Measurements from ENCODE around the gene C1D.
"Not testable (repeated sequence)": the region's sequence is repeated elsewhere in the genome, so short reads cannot be mapped to it uniquely, and the experiment has no call there.

Gene C1D

DNA sequence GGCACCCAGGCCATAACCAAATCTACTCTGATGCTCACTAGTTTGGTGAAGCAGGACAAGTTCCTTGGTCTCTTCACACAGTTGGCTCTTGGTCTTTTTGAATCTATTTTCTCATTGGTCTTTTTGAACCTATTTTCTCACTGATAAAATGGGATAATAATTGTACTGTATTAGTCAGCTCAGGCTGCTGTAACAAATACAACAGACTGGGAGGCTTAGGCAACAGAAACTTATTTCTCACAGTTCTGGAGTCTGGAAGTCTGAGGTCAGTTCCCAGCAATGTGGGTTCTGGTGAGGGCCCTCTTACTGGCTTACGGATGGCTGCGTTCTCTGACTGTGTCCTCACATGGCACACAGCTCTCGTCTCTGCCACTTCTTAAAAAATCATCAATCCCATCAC, 63.5 kb downstream of the C1D start:
- no peak for DNase-seq (ENCODE audit: low spot score)

DNA sequence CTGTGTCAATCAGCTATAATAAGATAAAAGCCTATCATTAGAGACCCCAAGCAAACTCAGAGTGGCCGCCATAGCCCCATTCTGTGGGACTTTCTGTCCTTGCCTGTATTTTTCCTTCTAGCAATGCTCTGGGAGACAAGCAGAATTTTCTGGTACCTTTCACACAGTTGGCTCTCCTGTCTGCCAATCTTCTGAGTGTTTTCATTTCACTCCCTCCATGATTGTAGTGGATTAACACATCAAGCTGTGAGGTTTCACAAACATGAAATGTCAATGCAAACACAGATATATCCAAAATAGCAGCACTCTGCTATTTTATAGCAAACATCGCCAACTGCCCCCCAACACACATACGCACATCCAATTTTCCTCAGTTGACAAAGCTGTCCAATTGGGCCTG, 64.9 kb downstream of the C1D start:
- no peak for DNase-seq (ENCODE audit: low spot score)

DNA sequence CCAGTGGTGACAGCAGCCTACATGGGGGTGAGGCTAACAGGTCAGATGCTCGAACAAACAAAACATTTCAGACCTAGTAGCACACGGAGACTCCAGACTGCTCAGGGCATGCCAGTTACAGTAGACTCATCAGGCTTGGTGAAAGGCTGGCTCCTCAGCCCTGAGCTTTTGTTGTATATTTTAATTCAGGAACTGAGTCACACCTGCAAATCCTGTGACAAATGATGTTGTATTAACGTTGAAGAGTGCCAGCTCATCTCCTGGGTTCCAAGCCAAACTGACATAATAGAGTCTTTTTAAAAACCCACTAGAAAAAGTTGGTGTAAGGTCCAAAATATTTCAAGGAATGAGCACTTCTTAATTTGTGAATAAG, 65.3 kb downstream of the C1D start:
- no peak for DNase-seq (ENCODE audit: low spot score)

GRCh38 chr2:67996772-67997527, 65.9 kb downstream of the C1D start:
- DNase-seq (ENCODE audit: low spot score): no peak

DNA sequence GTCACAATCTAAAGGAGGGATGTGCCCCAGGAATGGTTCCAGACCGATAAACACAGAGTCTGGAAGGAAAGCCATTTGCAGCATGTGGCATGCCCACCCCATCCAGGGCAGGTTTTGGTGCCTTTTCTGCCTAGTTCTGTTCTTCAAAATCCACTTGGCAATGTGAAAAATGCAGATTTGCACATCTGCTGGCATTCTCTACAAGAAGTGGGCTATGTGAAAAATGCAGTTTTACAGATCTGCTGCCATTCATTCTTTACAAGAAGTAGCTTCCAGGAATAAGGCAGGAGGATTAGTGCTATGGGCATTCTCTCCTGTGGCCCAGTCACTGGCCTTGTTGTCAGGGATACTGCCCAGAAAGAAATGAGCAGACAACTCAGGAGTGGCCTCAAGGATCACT, 68.1 kb downstream of the C1D start:
- DNase-seq (ENCODE audit: low spot score): no peak

DNA sequence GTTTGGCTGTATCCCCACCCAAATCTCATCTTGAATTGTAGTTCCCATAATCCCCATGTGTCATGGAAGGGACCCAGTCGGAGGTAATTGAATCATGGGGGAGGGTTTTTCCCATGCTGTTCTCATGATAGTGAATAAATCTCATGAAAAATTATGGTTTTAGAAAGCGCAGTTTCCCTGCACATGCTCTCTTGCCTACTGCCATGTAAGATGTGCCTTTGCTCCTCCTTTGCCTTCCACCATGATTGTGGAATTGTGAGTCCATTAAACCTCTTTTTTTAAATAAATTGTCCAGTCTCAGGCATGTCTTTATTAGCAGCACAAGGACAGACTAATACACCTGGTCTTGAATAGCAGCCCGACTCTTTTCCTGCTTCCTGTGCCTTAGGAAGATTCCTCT, 68.7 kb downstream of the C1D start:
- DNase-seq (ENCODE audit: low spot score): not testable (repeated sequence)

DNA sequence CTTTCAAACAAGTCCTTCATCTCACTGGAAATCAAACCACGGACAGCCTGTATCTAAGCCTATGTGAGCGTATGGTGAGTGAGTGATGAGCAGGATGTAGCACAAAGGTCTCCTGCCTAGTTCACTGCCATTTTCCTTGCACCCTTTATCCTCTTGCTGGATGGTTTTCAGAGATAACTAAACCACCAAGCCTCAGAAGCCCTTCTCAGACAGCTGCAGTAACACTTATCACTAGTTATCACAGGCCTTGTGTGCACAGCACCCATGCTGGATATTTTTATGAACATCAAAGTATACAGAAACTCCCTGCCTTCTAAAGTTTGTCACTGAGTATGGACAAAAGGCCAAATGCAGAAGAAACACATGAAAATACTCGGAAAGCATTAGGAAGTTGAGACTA, 69.5 kb downstream of the C1D start:
- DNase-seq (ENCODE audit: low spot score): no peak

- DNase-seq (ENCODE audit: low spot score): no peak
Measured at GRCh38 chr2:67991456-67991855, 71.3 kb downstream of the C1D start.
